Osteoblast (primary cell): ENCODE results near the gene STAC3. TPM values are rescaled to one million over a fixed set of nuclear protein-coding genes. Genes with fewer than 3 reads are reported as not detected.
A peak's percentile ranks its signal among the peaks of the same experiment; 100 is the strongest.

Experiments
- DNase-seq: peaks from one replicate; pipeline ENCODE4 v3.0.0; 2011; ENCODE audit warnings: low spot score, mixed read lengths; ENCODE audit not compliant: insufficient read length; ENCODE audit errors: missing footprints
- H2AFZ ChIP-seq: 2 replicates; pipeline ENCODE4 v1.6.0; 2011; ENCODE audit warnings: mild to moderate bottlenecking, low read length
- H3K27ac ChIP-seq: 2 replicates; pipeline ENCODE4 v1.5.1; 2011; ENCODE audit warnings: mild to moderate bottlenecking, low read depth, low read length, moderate library complexity
- H3K27me3 ChIP-seq: 2 replicates; pipeline ENCODE4 v1.6.0; 2012; ENCODE audit warnings: mild to moderate bottlenecking, control low read depth, inconsistent platforms, low read length, moderate library complexity; ENCODE audit not compliant: insufficient read depth
- H3K36me3 ChIP-seq: 2 replicates; pipeline ENCODE4 v1.5.1; 2011; ENCODE audit warnings: mild to moderate bottlenecking, low read length, control low read depth, moderate library complexity; ENCODE audit not compliant: insufficient read depth
- H3K4me1 ChIP-seq: 2 replicates; pipeline ENCODE4 v1.5.1; 2011; ENCODE audit warnings: mild to moderate bottlenecking, low read length, control low read depth, moderate library complexity; ENCODE audit not compliant: insufficient read depth
- H3K4me2 ChIP-seq: 2 replicates; pipeline ENCODE4 v1.6.0; 2011; ENCODE audit warnings: mild to moderate bottlenecking, low read length; ENCODE audit not compliant: insufficient read depth
- H3K4me3 ChIP-seq: fragments of 200-600 bp; sonication (generic); 3 replicates; pipeline ENCODE4 v1.5.1; 2012; ENCODE audit warnings: mild to moderate bottlenecking, low read length, inconsistent platforms; ENCODE audit not compliant: insufficient read depth
- H3K79me2 ChIP-seq: 2 replicates; pipeline ENCODE4 v1.6.0; 2012; ENCODE audit warnings: mild to moderate bottlenecking, low read length, control low read depth, inconsistent platforms; ENCODE audit not compliant: insufficient read depth
- H3K9me3 ChIP-seq: 2 replicates; pipeline ENCODE4 v1.5.1; 2011; ENCODE audit warnings: low read depth, low read length, control low read depth
- H4K20me1 ChIP-seq: 2 replicates; pipeline ENCODE4 v1.6.0; 2012; ENCODE audit warnings: mild to moderate bottlenecking, low read length, control low read depth; ENCODE audit not compliant: insufficient read depth
- CTCF ChIP-seq: IDR thresholded peaks from 2 replicates; pipeline ENCODE4 v1.5.1; 2011; ENCODE audit warnings: mild to moderate bottlenecking, low read depth, low read length, moderate library complexity; ENCODE audit errors: extremely low read depth
- total RNA-seq: library from RNA; depleted of rRNA; stranded (reverse); fragments of >200 nt; gene quantifications from 2 replicates; pipeline ENCODE4 v1.2.3, GENCODE V29; 2012

The STAC3 gene
- total RNA-seq, 1 donor, result 0.36 TPM

- peaks cover 7% of the 10 kb centered on the region for H3K4me1 ChIP-seq
- H3K4me3 ChIP-seq, result no peak overlapping the region
- no peak overlapping the region for H3K27ac ChIP-seq
- no peaks in the 10 kb centered on the region for H3K36me3 ChIP-seq
- H2AFZ ChIP-seq, result no peak overlapping the region
- no peaks in the 10 kb centered on the region for H3K79me2 ChIP-seq
- peaks cover 13% of the 10 kb centered on the region for H3K27me3 ChIP-seq
- DNase-seq, result no peak
- no peak for TF ChIP-seq CTCF
- peaks cover 4% of the 10 kb centered on the region for H4K20me1 ChIP-seq
- H3K4me2 ChIP-seq, result no peak overlapping the region
- no peaks in the 10 kb centered on the region for H3K9me3 ChIP-seq
Observed at GRCh38 chr12:57247041-57247440, 3.9 kb downstream of the STAC3 start.

GRCh38 chr12:57244312-57244696 is 6.7 kb downstream of the STAC3 start:
- Histone ChIP-seq H4K20me1 (peaks cover 4% of the 10 kb centered on the region), H3K4me1 (peaks cover 23% of the 10 kb centered on the region), H3K27me3 (peaks cover 27% of the 10 kb centered on the region), H2AFZ (no peak overlapping the region), H3K9me3 (no peaks in the 10 kb centered on the region), H3K4me3 (no peak overlapping the region), H3K36me3 (no peaks in the 10 kb centered on the region), H3K4me2 (no peak overlapping the region), H3K27ac (no peak overlapping the region), H3K79me2 (no peaks in the 10 kb centered on the region)
- DNase-seq, result no peak
- TF ChIP-seq CTCF, result no peak

- H3K4me3 ChIP-seq, result peak overlapping the region; percentile 68
Observed at GRCh38 chr12:57243521-57244311, 7.3 kb downstream of the STAC3 start.

More at GRCh38 chr12:57243521-57244311, 7.3 kb downstream of the STAC3 start:
- no peak overlapping the region for H3K27ac ChIP-seq
- no peak overlapping the region for H2AFZ ChIP-seq
- H3K4me2 ChIP-seq, result peak overlapping the region; percentile 79
- no peaks in the 10 kb centered on the region for H3K79me2 ChIP-seq
- H3K36me3 ChIP-seq, result no peaks in the 10 kb centered on the region
- H3K4me1 ChIP-seq, result peaks cover 26% of the 10 kb centered on the region
- peaks cover 4% of the 10 kb centered on the region for H4K20me1 ChIP-seq
- peaks cover 29% of the 10 kb centered on the region for H3K27me3 ChIP-seq
- peak; percentile 83 for TF ChIP-seq CTCF
- no peaks in the 10 kb centered on the region for H3K9me3 ChIP-seq
- peak; percentile 98 for DNase-seq
